COLO668 (cell line): ENCODE measurements around the gene GANAB.
A peak's percentile ranks its signal among the peaks of the same experiment; 100 is the strongest.
"Not testable (repeated sequence)": the region's sequence is repeated elsewhere in the genome, so short reads cannot be mapped to it uniquely, and the experiment has no call there.

Experiments
- DNase-seq: peaks from one replicate; lab custom pipeline; 2025; ENCODE audit not compliant: unreplicated experiment; lab: John Stamatoyannopoulos, UW

Gene GANAB

DNA sequence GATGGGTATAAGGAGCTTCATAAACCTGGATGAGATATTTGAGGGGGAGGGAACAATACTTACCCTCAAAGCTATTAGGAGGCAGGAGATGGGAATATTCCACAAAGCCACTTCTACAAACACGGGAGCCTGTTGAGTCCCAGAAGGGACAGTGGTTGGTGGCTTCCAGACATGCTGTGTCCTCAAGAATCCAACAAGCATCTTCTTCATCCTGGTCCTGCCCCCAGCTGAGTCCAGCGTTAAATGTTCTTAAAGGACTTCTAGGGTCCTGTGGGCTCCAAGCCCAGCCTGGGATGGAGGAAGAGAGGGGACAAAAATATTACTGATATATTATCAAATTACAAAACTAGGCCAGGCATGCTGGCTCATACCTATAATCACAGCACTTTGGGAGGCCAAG is 21.0 kb upstream of the GANAB start:
- DNase-seq: no peak

- no peak for DNase-seq
Observed at GRCh38 chr11:62666259-62666926, 20.0 kb upstream of the GANAB start.

DNA sequence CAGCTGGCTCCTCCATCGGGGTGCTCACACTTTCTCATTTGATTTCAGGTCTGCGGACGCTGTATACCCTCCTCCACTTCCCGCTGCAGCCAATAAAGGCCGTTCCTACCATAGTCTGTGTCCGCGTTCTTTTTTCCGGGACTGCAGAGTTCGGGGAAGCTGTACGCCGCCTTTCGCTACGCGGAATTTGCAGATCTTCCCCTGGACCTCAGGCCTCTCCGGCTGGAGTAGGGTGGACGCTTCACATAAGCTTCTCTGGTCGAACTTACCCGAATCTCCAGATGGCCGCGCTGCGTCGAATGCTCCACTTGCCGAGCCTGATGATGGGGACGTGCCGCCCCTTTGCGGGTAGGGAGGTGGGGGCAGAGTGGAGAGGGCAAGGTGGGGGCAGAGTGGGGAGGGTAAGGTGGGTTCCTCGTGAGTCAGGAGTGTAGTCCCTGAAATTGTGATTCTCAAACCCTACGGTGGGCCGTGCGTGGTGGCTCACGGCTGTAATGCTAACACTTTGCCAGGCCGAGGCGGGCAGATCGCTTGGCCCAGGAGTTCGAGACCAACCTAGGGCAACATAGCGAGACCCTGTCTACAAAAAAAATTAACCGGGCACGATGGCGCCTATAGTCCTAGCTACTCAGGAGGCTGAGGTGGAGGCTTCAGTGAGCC is 19.3 kb upstream of the GANAB start:
- DNase-seq: peak; percentile 51

DNA sequence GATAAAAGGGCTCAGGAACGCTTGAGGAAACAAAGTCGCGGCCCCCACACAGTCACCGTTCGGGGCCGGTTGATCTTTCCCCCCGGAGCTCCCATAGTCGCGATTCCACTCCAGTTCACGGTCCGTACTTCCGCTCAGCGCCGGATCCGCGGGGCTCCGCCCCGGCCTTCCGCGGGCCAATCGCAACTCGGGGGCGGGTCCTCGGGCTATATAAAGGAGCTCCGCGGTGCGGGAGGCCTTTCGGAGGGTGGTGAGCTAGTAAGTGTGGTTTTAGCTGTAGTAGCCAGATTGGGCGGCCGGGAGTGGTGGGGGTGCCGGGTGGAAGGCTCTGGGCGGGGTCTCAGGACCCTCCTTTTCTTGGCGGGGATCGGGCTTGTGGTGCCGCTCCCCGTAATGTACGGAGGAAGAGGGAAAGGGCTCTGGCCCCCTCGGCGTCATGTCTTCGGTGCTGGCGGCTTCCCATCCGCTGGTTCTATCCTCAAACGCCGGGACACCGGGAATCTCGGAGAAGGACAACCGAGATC is 18.7 kb upstream of the GANAB start, which contains the start of the genes C11orf98 and CSKMT:
C11orf98 (minus strand) TSS at position 136 of the 524 bp plus-strand sequence; CDS start at position 95, 41 bp downstream.
CSKMT (plus strand) TSS at position 238 of the 524 bp plus-strand sequence. CDS start 568 bp downstream, outside the sequence.
- DNase-seq: peak; percentile 92

- DNase-seq: peak; percentile 60
Observed at GRCh38 chr11:62664405-62665074, 18.1 kb upstream of the GANAB start.

- DNase-seq: no peak
Observed at GRCh38 chr11:62656796-62657429, 10.5 kb upstream of the GANAB start.

- DNase-seq: no peak
Observed at GRCh38 chr11:62654297-62654696, 7.9 kb upstream of the GANAB start.

DNA sequence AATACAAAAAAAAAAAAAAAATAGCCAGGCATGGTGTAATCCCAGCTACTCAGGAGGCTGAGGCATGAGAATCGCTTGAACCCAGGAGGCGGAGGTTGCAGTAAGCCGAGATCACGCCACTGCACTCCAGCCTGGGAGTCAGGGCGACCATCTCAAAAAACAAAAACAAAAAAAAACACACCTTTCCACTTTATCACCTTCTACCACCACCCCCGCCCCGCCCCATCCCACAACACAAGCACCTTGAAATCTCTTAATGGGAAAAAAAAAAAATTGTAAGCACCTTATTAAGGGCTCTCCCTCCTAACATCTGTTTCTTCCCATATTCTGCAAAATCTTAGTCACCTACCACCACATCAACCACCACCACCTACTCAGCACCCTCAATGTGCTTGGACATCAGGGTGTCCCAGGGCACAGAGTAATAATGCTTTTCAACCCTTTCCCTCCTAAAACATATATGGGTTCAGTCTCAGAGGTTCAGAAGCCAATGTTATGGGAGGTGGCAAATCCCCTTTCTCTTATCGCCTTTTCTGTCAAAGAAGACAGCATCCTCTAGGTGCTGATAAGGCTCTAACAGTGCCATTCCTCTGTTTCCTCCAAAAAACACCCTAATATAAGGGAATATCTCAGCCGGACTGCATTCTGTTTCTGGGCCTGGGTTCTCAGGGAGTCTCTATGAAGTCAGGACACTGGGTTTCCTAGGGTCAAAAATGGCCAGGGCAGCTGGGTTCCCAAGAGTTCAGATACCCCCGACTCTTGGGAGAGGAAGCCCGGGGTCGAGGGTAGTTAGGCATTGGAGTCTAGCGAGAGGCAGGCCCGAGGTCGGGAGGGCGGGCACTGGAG is 6.0 kb upstream of the GANAB start:
- DNase-seq: no peak

DNA sequence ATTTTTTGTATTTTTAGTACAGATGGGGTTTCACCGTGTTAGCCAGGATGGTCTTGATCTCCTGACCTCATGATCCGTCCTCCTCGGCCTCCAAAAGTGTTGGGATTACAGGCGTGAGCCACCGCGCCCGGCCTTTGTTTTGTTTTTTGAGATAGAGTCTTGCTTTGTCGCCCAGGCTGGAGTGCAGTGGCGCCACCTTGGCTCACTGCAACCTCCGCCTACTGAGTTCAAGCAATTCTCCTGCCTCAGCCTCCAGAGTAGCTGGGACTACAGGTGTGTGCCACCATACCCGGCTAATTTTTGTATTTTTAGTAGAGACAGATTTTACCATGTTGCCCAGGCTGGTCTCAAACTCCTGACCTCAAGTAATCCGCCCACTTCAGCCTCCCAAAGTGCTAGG is 3.9 kb upstream of the GANAB start:
- DNase-seq: not testable (repeated sequence)

DNA sequence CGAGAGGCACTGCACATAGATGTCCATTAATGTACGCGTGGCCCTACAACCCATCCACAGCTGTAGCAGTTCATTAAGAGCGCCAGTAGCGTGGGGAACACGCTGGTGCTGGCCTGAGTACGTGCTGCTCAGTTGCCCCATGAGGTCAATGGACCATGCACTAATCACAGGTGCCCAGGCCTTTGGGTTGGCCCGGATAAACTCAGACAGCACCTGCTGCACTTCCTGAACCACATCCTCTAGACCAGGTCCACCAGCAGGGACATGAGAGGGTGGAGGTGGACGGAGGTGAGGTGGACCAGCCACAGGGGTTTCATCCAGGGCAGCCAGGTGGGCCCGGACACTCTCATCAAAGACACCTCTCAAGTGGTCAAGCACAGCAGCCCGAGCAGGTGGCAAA is 3.1 kb upstream of the GANAB start:
- DNase-seq: no peak

GRCh38 chr11:62648967-62649364 is 2.6 kb upstream of the GANAB start:
- no peak for DNase-seq

DNA sequence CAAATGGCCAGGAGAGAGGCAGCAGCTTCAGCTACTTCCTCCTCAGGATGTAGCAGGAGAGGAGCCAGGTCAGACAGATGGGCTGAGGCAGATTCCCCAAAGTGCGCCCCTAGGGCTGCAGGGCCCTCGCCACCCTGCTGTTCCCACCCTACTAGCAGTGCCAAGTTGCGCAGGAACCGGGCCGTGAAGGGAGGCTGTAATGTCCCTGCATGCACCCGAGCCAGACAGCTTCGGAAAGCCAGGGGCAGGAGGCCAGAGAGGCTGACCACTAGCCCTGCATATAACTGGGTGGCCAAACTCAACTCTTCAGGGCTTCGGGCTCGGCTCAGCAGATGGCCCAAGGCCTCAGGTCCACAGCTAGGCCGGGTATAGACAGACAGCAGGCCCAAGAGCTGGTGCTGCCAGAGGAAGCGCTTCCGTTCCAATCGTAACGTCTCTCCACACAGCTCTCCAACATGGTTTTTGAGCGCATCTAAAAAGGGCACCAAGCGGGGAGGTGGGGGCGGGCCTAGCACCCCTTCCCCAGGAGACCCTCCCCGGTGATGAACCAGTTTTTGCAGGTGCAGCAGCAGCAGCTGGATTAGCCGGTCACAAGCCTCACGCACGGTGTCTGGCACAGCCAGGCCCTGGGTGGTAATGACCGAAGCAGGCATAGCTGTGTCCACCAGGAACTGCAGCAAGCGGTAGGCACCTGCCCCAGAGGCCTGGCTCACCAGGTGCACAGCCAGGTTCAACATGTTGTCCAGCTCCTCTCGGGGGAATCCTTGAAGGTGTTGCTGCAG is 2.0 kb upstream of the GANAB start:
- no peak for DNase-seq

DNA sequence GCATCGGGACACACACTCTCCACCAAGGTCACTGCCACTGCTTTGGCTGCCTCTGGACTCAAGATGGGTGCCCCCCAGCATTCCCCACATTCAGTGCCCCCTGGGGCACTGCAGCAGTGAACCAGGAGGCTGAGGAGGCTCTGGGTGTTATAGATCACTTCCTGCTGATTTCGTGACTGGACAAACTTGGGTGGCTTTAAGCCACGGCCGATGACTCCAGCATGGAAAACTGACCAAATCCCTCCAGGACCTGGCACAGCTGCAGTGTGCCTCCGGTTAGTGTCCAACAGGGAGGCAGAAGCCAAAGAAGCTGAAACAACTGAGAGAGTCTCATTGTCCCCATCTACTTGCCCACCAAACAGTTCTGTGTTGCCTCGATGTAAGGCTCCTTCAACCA is 1.2 kb upstream of the GANAB start:
- DNase-seq: no peak

DNA sequence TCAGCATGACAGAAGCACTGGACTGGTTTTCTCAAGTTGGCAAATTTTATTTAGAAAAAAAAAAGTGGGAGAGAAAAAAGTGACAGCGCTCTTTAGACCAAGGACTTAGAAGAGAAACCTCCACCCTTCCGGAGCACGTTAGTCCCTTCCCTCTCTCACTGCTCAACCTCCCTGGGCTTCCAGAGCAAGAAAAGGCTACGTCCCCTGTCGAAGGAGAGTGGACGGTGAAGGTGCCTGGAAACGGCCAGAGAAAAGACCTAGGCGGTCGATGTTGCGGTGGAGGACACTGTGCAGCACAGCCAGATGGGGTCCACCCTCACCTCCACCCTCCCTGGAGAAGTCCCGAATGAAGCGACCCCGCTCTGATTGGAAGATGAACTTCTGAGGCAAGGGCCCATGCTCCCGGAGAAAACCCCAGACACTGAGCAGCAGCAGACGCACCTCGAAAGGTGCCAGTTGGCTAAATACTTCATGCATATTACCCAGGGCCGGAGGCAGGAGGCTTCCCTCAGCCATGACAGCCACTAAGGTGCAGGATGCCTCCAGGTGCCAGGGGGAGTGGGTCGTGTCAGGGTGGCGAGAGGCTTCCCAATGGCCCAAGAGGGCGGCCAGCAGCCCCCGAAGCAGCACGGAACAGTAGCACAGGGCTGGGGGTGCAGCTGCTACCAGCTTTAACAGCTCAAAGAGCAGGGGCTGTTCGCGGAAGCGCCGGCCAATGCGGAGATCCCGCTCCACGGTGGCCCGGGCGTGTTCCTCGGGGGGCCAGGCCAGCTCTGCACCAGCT is 604 bp upstream of the GANAB start:
- DNase-seq: no peak

GRCh38 chr11:62645671-62645945 is 805 bp downstream of the GANAB start:
- DNase-seq: no peak

- no peak for DNase-seq
Observed at GRCh38 chr11:62644220-62644619, 2.2 kb downstream of the GANAB start.

DNA sequence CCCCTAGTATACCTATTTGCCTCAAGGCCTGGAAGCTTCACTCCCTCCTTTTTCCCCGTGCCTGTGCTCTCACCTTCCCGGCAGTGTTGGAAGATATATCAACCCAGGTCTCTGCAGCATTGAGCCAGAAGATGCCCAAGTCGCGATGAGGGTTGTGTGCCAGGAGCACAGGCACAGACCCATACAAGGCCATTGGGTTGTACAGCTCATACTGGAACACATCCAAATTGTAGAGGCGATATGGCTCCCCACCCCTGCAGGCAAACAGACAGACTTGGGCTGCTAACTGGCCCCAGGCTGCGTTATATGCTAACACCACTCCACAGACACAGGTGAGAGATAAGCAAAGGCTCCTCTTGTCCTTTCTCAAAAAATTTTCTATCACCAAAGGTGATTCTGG is 13.9 kb downstream of the GANAB start:
- no peak for DNase-seq

DNA sequence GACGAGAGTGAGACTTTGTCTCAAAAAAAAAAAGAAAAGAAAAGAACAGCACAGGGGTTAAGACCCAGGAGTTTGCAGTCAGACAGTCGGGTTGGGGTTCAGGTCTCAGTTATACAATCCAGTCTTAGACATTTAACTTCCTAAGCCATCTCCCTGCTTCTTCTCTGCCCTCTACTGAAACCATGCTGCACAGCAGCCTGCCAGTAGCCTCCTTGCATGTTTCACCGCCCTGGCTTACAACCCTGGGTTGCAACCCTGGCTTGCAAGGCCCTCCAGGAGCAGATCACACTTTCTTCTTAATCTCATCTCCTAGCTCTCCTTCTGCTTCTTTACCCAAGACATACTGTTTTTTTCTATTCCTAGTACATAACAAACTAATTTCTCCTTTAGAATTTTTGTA is 18.7 kb downstream of the GANAB start:
- no peak for DNase-seq

GRCh38 chr11:62622476-62623089 is 23.8 kb downstream of the GANAB start:
- DNase-seq: no peak
